Measurements from ENCODE around the gene ARRDC4. TPM values are rescaled to one million over a fixed set of nuclear protein-coding genes. Genes with fewer than 3 reads are reported as not detected.

ARRDC4 gene
- total RNA-seq, 2 experiments from 2014 or later = not detected

- Histone ChIP-seq H3K4me3 (ENCODE audit: low read depth, low read length, poor library complexity, severe bottlenecking) (no peak overlapping the region), H3K36me3 (ENCODE audit: insufficient read depth, low read length) (no peaks in the 10 kb centered on the region), H3K9me2 (ENCODE audit: insufficient read depth, low read length) (no peaks in the 10 kb centered on the region), H3K4me2 (ENCODE audit: low read length) (no peak overlapping the region), H3K4me1 (ENCODE audit: insufficient read depth, low read length, poor library complexity, severe bottlenecking) (no peaks in the 10 kb centered on the region), H3K27ac (ENCODE audit: low read depth, low read length, poor library complexity, severe bottlenecking) (no peak overlapping the region), H4K20me1 (ENCODE audit: insufficient read depth, low read length) (no peaks in the 10 kb centered on the region), H3K9me3 (ENCODE audit: low read length) (no peaks in the 10 kb centered on the region), H3K79me2 (ENCODE audit: insufficient read depth, low read depth, low read length) (no peaks in the 10 kb centered on the region), H2AFZ (ENCODE audit: low read length) (no peak overlapping the region)
- CTCF ChIA-PET (ENCODE audit: unreplicated experiment) = no interaction called here
- no peak for TF ChIP-seq CTCF (conservative IDR thresholded peaks at IDR 0.05; ENCODE audit: low read length)
- no peak for TF ChIP-seq EZH2phosphoT487 (IDR thresholded peaks at IDR 0.05; ENCODE audit: borderline replicate concordance, low read depth, low read length)
- no TSS peak for BruUV-seq (replicated peaks)
- POLR2A ChIA-PET = no interaction called here
- intact Hi-C loops (cut with micrococcal nuclease; ENCODE audit: unreplicated experiment) = no loop called here
- DNase-seq (ENCODE audit: low spot score) = no peak
These were observed 41.2 kb downstream of the ARRDC4 start for GRCh38 chr15:98001663-98002194.

- intact Hi-C loops (cut with micrococcal nuclease; ENCODE audit: unreplicated experiment) = no loop called here
- H3K36me3 ChIP-seq (ENCODE audit: insufficient read depth, low read length) = no peaks in the 10 kb centered on the region
- H3K9me3 ChIP-seq (ENCODE audit: low read length) = no peaks in the 10 kb centered on the region
- H2AFZ ChIP-seq (ENCODE audit: low read length) = no peak overlapping the region
- no peak for TF ChIP-seq CTCF (conservative IDR thresholded peaks at IDR 0.05; ENCODE audit: low read length)
- no peak for TF ChIP-seq EZH2phosphoT487 (IDR thresholded peaks at IDR 0.05; ENCODE audit: borderline replicate concordance, low read depth, low read length)
- POLR2A ChIA-PET = no interaction called here
- no peak for DNase-seq (ENCODE audit: low spot score)
- BruUV-seq (replicated peaks) = no TSS peak
- CTCF ChIA-PET (ENCODE audit: unreplicated experiment) = no interaction called here
- H3K4me3 ChIP-seq (ENCODE audit: low read depth, low read length, poor library complexity, severe bottlenecking) = no peak overlapping the region
- H3K9me2 ChIP-seq (ENCODE audit: insufficient read depth, low read length) = no peaks in the 10 kb centered on the region
- H3K4me2 ChIP-seq (ENCODE audit: low read length) = no peak overlapping the region
- no peak overlapping the region for H3K27ac ChIP-seq (ENCODE audit: low read depth, low read length, poor library complexity, severe bottlenecking)
- no peaks in the 10 kb centered on the region for H4K20me1 ChIP-seq (ENCODE audit: insufficient read depth, low read length)
- H3K79me2 ChIP-seq (ENCODE audit: insufficient read depth, low read depth, low read length) = no peaks in the 10 kb centered on the region
- no peaks in the 10 kb centered on the region for H3K4me1 ChIP-seq (ENCODE audit: insufficient read depth, low read length, poor library complexity, severe bottlenecking)
These were observed 41.9 kb downstream of the ARRDC4 start for GRCh38 chr15:98002419-98002818.

- intact Hi-C loops (cut with micrococcal nuclease; ENCODE audit: unreplicated experiment) = no loop called here
- H3K27ac ChIP-seq (ENCODE audit: low read depth, low read length, poor library complexity, severe bottlenecking) = no peak overlapping the region
- no TSS peak for BruUV-seq (replicated peaks)
- H3K4me2 ChIP-seq (ENCODE audit: low read length) = no peak overlapping the region
- H3K79me2 ChIP-seq (ENCODE audit: insufficient read depth, low read depth, low read length) = no peaks in the 10 kb centered on the region
- H3K4me1 ChIP-seq (ENCODE audit: insufficient read depth, low read length, poor library complexity, severe bottlenecking) = no peaks in the 10 kb centered on the region
- H3K9me2 ChIP-seq (ENCODE audit: insufficient read depth, low read length) = no peaks in the 10 kb centered on the region
- ChIA-PET POLR2A (no interaction called here), CTCF (ENCODE audit: unreplicated experiment) (no interaction called here)
- no peak for TF ChIP-seq EZH2phosphoT487 (IDR thresholded peaks at IDR 0.05; ENCODE audit: borderline replicate concordance, low read depth, low read length)
- no peak for TF ChIP-seq CTCF (conservative IDR thresholded peaks at IDR 0.05; ENCODE audit: low read length)
- DNase-seq (ENCODE audit: low spot score) = no peak
- H3K4me3 ChIP-seq (ENCODE audit: low read depth, low read length, poor library complexity, severe bottlenecking) = no peak overlapping the region
- H3K36me3 ChIP-seq (ENCODE audit: insufficient read depth, low read length) = no peaks in the 10 kb centered on the region
- H3K9me3 ChIP-seq (ENCODE audit: low read length) = no peaks in the 10 kb centered on the region
- H2AFZ ChIP-seq (ENCODE audit: low read length) = no peak overlapping the region
- no peaks in the 10 kb centered on the region for H4K20me1 ChIP-seq (ENCODE audit: insufficient read depth, low read length)
These were observed 42.4 kb downstream of the ARRDC4 start for GRCh38 chr15:98002866-98003265.

Measured in OCI-LY7 (cell line).